Adrenal gland (tissue), 12 donors: ENCODE data around the gene NELFA. TPM values are rescaled to one million over a fixed set of nuclear protein-coding genes. Genes with fewer than 3 reads are reported as not detected.
"Not testable (repeated sequence)": the region's sequence is repeated elsewhere in the genome, so short reads cannot be mapped to it uniquely, and the experiment has no call there.

Experiments used
- DNase-seq, 7 donors: peaks; one replicate each; pipeline ENCODE4 v3.0.0-alpha.2; 2019 to 2020
- H3K27ac ChIP-seq, 5 donors: fragments of 200-600 bp; sonication (generic) in 4 of 5; 1 replicate in 3 of 5; 2 replicates in 2 of 5; pipeline versions ENCODE4 v1.5.1 to v1.8.0; 2016 to 2020; ENCODE audit warnings: mild to moderate bottlenecking in 1 of 5
- H3K27me3 ChIP-seq: fragments of 200-600 bp; 2 replicates; pipeline ENCODE4 v1.8.0; 2021
- H3K36me3 ChIP-seq, 2 donors: fragments of 200-600 bp; replicated peaks in 1 of 2; 1 replicate in 1 of 2; 2 replicates in 1 of 2; pipeline versions ENCODE4 v1.5.1 to v1.8.0; 2018 to 2022
- H3K4me1 ChIP-seq, 2 donors: fragments of 200-600 bp; replicated peaks in 1 of 2; 1 replicate in 1 of 2; 2 replicates in 1 of 2; pipeline versions ENCODE4 v1.5.1 to v1.8.0; 2018 to 2021
- H3K4me3 ChIP-seq, 4 donors: fragments of 200-600 bp; sonication (generic) in 3 of 4; one replicate each; pipeline ENCODE4 v1.5.1; 2016 to 2018
- H3K9me3 ChIP-seq, 3 donors: fragments of 200-600 bp; sonication (generic) in 1 of 3; replicated peaks in 1 of 3; 1 replicate in 2 of 3; 2 replicates in 1 of 3; pipeline versions ENCODE4 v1.5.1 to v1.8.0; 2016 to 2021
- POLR2A ChIP-seq, 2 donors: fragments of 450-650 bp; IDR thresholded peaks; one replicate each; pipeline ENCODE4 v1.6.1; 2017; ENCODE audit warnings: antibody characterized with exemption in 2 of 2, mild to moderate bottlenecking in 2 of 2, moderate library complexity in 1 of 2
- WGBS, 4 donors: extraction: QIAGEN DNeasy Blood & Tissue Kit in 2 of 4; methylation state at CpG; one replicate each; pipeline versions ENCODE4 v1.1.5 to v1.1.7; 2013 to 2017; 5-methylcytosine and 5-hydroxymethylcytosine counted together
- intact Hi-C, 2 donors: fragments of 100-400 bp; cut with DNase I; formaldehyde crosslinking; loops; one replicate each; pipeline versions ENCODE4 v1.14.1 to v1.15.0; 2022 to 2023
- polyA plus RNA-seq, 3 donors: library from polyadenylated mRNA; stranded (reverse); fragments of 200-250 nt in 2 of 3; fragments of 350-450 nt in 1 of 3; fragmentation: Illumina TruSeq in 1 of 3; extraction: RNeasy Lipid Tissue Mini Kit (QIAGEN cat#74804) in 1 of 3; gene quantifications; one replicate each; pipeline ENCODE4 v1.2.3, GENCODE V29; 2013 to 2014
- total RNA-seq, 9 donors: library from RNA; depleted of rRNA in 4 of 9; stranded (reverse); fragments of >200 nt in 4 of 9; fragments of 120-200 nt in 1 of 9; fragmentation: NEBNext Ultra II Directional in 1 of 9; extraction: Animal tissue kit (Norgen Biotek cat#: 25700) in 1 of 9; gene quantifications; one replicate each; pipeline versions ENCODE4 v1.1.0 to v1.2.4, GENCODE V29; 2013 to 2023
- TF ChIP-seq, protein P1 (sequence below), 6 experiments: fragments of 450-650 bp in 4 of 6; fragments of 200-600 bp in 2 of 6; sonication (generic) in 1 of 6; IDR thresholded peaks; 1 replicate in 5 of 6; 2 replicates in 1 of 6; pipeline versions ENCODE4 v1.5.1 to v1.8.0; 2016 to 2021; ENCODE audit warnings: antibody characterized with exemption in 6 of 6, mild to moderate bottlenecking in 2 of 6, moderate library complexity in 1 of 6
- donor health status: healthy with polysubstance abuse.
- donor health status: Bipolar disorder and iron deficiency.
- donor health status: DM: yes; HTN: yes; CAD: no.
- donor health status: DM: no; HTN: no; CAD: no.
- donor health status: DM: no; HTN: no; CAD: no.
- donor health status: DM: yes; HTN: yes; CAD: no.

Gene NELFA
- total and polyA plus RNA-seq, 12 donors = 8.5 to 55.2 (median 25.6) TPM

DNA sequence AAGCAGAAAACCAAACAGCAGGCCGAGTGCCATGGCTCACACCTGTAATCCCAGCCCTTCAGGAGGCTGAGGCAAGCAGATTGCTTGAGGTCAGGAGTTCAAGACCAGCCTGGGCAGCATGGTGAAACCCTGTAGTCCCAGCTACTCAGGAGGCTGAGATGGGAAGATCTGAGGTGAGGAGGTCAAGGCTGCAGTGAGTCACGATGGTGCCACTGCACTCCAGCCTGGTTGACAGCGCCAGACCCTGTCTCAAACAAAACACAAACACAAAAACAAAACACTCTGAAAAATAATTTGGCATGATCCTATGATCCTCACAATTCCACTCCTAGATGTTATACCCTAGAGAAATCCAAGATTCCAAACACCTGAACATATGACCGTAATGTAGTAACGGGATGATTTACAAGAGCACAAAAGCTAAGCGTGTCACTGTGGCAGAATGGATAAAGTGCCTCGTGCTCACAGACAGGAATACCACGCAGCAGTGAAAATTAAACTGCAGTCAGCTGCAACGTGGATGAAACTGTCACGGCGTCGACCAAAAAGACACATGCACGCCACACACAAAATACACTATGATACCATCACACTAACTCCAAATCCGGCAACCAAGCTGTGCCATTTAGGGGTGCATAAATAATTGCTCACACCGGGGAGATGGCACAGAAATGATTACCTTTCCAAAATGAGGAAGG lies 1.7 kb downstream of the NELFA start:
- Histone ChIP-seq H3K27me3 (no peaks in the 10 kb centered on the region), H3K9me3 (no peaks in the 10 kb centered on the region), H3K4me3 (peak overlapping the region in 1 of 4 donors; percentile 68), H3K27ac (peak overlapping the region in 2 of 5 donors; percentile 29 to 74), H3K4me1 (peaks cover 9 to 32% of the 10 kb centered on the region in 2 donors), H3K36me3 (peaks cover 0 to 8% of the 10 kb centered on the region in 2 donors)
- 52 to 67% (median 59%) methylated on average over 15 of the region's 15 CpGs for WGBS, 4 donors
- intact Hi-C loops = loop anchor here in 1 of 2 donors (10.0 kb wide), 1 partner anchor 92 kb away; no protein-coding TSS in a partner anchor
- DNase-seq = peak; percentile 42 to 75 (median 70)
- TF ChIP-seq POLR2A (IDR thresholded peaks at IDR 0.05) = no peak
- TF ChIP-seq, protein P1, sequence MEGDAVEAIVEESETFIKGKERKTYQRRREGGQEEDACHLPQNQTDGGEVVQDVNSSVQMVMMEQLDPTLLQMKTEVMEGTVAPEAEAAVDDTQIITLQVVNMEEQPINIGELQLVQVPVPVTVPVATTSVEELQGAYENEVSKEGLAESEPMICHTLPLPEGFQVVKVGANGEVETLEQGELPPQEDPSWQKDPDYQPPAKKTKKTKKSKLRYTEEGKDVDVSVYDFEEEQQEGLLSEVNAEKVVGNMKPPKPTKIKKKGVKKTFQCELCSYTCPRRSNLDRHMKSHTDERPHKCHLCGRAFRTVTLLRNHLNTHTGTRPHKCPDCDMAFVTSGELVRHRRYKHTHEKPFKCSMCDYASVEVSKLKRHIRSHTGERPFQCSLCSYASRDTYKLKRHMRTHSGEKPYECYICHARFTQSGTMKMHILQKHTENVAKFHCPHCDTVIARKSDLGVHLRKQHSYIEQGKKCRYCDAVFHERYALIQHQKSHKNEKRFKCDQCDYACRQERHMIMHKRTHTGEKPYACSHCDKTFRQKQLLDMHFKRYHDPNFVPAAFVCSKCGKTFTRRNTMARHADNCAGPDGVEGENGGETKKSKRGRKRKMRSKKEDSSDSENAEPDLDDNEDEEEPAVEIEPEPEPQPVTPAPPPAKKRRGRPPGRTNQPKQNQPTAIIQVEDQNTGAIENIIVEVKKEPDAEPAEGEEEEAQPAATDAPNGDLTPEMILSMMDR (IDR thresholded peaks at IDR 0.05) = no peak

DNA sequence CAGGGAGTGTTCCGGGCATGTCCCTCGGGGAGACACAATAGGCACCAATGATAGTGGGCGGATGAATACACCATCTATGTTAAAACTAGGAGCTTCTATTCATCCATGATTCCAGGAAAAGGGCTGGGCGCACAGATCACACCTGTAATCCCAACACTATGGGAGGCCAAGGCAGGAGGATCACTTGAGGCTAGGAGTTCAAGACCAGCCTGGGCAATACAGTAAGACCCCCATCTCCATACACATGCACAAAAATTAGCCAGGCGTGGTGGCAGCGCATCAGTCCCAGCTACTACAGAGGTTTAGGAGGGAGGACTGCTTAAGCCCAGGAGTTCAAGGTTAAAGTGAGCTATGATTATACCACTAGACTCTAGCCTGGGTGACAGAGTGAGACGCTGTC lies 2.4 kb downstream of the NELFA start:
- TF ChIP-seq, protein P1 (IDR thresholded peaks at IDR 0.05) = no peak
- no peak for TF ChIP-seq POLR2A (IDR thresholded peaks at IDR 0.05)
- no peaks in the 10 kb centered on the region for H3K9me3 ChIP-seq
- no peak overlapping the region for H3K4me3 ChIP-seq
- no peak for DNase-seq
- H3K27ac ChIP-seq = peak overlapping the region in 1 of 5 donors; percentile 74
- WGBS, 4 donors = 77 to 85% (median 79%) methylated on average over 7 of the region's 7 CpGs
- H3K36me3 ChIP-seq = peaks cover 0 to 8% of the 10 kb centered on the region in 2 donors
- H3K27me3 ChIP-seq = no peaks in the 10 kb centered on the region
- H3K4me1 ChIP-seq = peaks cover 9 to 32% of the 10 kb centered on the region in 2 donors
- intact Hi-C loops = loop anchor here in 1 of 2 donors (10.0 kb wide), 1 partner anchor 92 kb away; no protein-coding TSS in a partner anchor

DNA sequence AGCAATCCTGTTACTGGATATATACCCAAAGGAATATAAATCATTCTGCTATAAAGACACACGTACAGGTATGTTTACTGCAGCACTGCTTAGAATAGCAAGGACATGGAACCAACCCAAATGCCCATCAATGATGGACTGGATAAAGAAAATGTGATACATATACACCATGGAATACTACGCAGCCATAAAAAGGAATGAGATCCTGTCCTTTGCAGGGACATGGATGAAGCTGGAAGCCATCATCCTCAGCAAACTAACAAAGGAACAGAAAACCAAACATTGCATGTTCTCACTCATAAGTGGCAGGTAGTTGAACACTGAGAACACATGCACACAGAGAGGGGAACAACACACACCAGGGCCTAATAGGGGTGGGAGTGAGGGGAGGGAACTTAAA lies 5.4 kb downstream of the NELFA start:
- not testable (repeated sequence) for H3K36me3 ChIP-seq
- 94 to 98% (median 95%) methylated on average over 2 of the region's 2 CpGs for WGBS, 4 donors

DNA sequence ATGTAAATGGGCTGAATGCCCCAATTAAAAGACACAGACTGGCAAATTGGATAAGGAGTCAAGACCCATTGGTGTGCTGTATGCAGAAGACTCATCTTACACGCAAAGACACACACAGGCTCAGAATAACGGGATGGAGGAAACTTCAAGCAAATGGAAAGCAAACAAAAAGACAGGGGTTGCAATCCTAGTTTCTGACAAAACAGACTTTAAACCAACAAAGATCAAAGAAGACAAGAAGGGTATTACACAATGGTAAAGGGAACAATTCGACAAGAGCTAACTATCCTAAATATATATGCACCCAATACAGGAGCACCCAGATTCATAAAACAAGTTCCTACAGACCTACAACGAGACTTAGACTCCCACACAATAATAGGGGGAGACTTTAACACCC lies 9.5 kb downstream of the NELFA start:
- H3K9me3 ChIP-seq, DNase-seq, H3K4me3 ChIP-seq, H3K4me1 ChIP-seq, H3K27ac ChIP-seq, H3K27me3 ChIP-seq, intact Hi-C loops, H3K36me3 ChIP-seq: not testable (repeated sequence)
- 97 to 99% (median 98%) methylated on average over 4 of the region's 4 CpGs for WGBS, 4 donors

More for the DNA sequence above, 5.4 kb downstream of the NELFA start:
- not testable (repeated sequence) for H3K4me3 ChIP-seq, DNase-seq, H3K9me3 ChIP-seq, H3K27ac ChIP-seq, H3K27me3 ChIP-seq
- intact Hi-C loops = loop anchor here in 1 of 2 donors (10.0 kb wide), 1 partner anchor 89 kb away; no protein-coding TSS in a partner anchor
- H3K4me1 ChIP-seq = peaks cover 9 to 19% of the 10 kb centered on the region in 2 donors

DNA sequence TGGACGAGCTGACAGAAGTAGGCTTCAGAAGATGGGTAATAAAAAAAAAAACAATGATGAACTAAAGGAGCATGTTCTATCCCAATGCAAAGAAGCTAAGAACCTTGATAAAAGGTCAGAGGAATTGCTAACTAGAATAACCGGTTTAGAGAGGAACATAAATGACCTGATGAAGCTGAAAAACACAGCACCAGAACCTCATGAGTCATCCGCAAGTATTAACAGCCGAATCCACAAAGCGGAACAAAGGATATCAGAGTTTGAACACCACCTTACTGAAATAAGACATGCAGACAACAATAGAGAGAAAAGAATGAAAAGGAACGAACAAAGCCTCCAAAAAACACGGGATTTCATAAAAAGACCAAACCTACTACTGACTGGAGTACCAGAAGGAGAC lies 10.5 kb downstream of the NELFA start:
- WGBS, 4 donors = 77 to 83% (median 80%) methylated on average over 7 of the region's 7 CpGs
- TF ChIP-seq, protein P1 (IDR thresholded peaks at IDR 0.05) = no peak
- no peak for TF ChIP-seq POLR2A (IDR thresholded peaks at IDR 0.05)
- Histone ChIP-seq H3K36me3 (peaks cover 0 to 2% of the 10 kb centered on the region in 2 donors), H3K27me3 (no peaks in the 10 kb centered on the region), H3K4me3 (no peak overlapping the region), H3K27ac (no peak overlapping the region), H3K9me3 (peaks cover 0 to 6% (median 0%) of the 10 kb centered on the region in 3 donors), H3K4me1 (no peaks in the 10 kb centered on the region)
- intact Hi-C loops = no loop called here
- DNase-seq = no peak
